CD1c-positive myeloid dendritic cell (primary cell): ENCODE results near the gene MACF1.
"Not testable (repeated sequence)": the region's sequence is repeated elsewhere in the genome, so short reads cannot be mapped to it uniquely, and the experiment has no call there.

Experiments used
- DNase-seq: peaks from one replicate; pipeline ENCODE4 v3.0.0-alpha.2; 2016; ENCODE audit errors: extremely low spot score

Gene MACF1

GRCh38 chr1:39510570-39511186 is 306.2 kb downstream of the MACF1 start:
- not testable (repeated sequence) for DNase-seq

- not testable (repeated sequence) for DNase-seq
These were observed 307.0 kb downstream of the MACF1 start for GRCh38 chr1:39511477-39511876.

GRCh38 chr1:39512234-39512847 is 307.8 kb downstream of the MACF1 start:
- not testable (repeated sequence) for DNase-seq

- DNase-seq: not testable (repeated sequence)
These were observed 310.2 kb downstream of the MACF1 start for GRCh38 chr1:39514710-39515124.

GRCh38 chr1:39515131-39516086 is 310.9 kb downstream of the MACF1 start:
- peak; percentile 55 for DNase-seq

GRCh38 chr1:39516841-39517240 is 312.3 kb downstream of the MACF1 start:
- not testable (repeated sequence) for DNase-seq

GRCh38 chr1:39517936-39518335 is 313.4 kb downstream of the MACF1 start:
- not testable (repeated sequence) for DNase-seq

GRCh38 chr1:39519376-39519775 is 314.9 kb downstream of the MACF1 start:
- not testable (repeated sequence) for DNase-seq

GRCh38 chr1:39522221-39522620 is 317.7 kb downstream of the MACF1 start:
- not testable (repeated sequence) for DNase-seq

- DNase-seq: no peak
These were observed 318.4 kb downstream of the MACF1 start for GRCh38 chr1:39522661-39523567.

GRCh38 chr1:39524171-39524570 is 319.7 kb downstream of the MACF1 start:
- DNase-seq: no peak

- DNase-seq: no peak
These were observed 320.3 kb downstream of the MACF1 start for GRCh38 chr1:39524591-39525365.

- no peak for DNase-seq
These were observed 321.1 kb downstream of the MACF1 start for GRCh38 chr1:39525366-39526165.

- no peak for DNase-seq
These were observed 322.1 kb downstream of the MACF1 start for GRCh38 chr1:39526466-39527189.

- not testable (repeated sequence) for DNase-seq
These were observed 322.7 kb downstream of the MACF1 start for GRCh38 chr1:39527190-39527579.

GRCh38 chr1:39528082-39528481 is 323.6 kb downstream of the MACF1 start:
- DNase-seq: no peak

- peak; percentile 20 for DNase-seq
These were observed 325.5 kb downstream of the MACF1 start for GRCh38 chr1:39529901-39530535.

- no peak for DNase-seq
These were observed 327.0 kb downstream of the MACF1 start for GRCh38 chr1:39531526-39531925.

GRCh38 chr1:39533442-39533841 is 328.9 kb downstream of the MACF1 start:
- no peak for DNase-seq
